ENCODE data around the gene IFNA14.

DNA sequence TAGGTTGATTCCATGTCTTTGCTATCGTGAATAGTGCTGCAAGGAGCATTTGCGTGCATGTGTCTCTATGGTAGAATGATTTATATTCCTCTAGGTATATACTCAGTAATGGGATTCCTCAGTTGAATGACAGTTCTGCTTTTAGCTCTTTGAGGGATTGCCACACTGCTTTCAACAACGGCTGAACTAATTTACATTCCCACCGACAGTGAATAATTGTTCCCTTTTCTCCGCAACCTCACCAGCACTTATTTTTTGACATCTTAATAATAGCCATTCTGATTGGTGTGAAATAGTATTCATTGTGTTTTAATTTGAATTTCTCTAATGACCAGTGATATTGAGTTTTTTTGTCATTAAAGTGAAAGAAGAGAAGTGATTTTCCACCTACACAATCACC is 46.9 kb upstream of the IFNA14 start:
- TF ChIP-seq, protein P1, sequence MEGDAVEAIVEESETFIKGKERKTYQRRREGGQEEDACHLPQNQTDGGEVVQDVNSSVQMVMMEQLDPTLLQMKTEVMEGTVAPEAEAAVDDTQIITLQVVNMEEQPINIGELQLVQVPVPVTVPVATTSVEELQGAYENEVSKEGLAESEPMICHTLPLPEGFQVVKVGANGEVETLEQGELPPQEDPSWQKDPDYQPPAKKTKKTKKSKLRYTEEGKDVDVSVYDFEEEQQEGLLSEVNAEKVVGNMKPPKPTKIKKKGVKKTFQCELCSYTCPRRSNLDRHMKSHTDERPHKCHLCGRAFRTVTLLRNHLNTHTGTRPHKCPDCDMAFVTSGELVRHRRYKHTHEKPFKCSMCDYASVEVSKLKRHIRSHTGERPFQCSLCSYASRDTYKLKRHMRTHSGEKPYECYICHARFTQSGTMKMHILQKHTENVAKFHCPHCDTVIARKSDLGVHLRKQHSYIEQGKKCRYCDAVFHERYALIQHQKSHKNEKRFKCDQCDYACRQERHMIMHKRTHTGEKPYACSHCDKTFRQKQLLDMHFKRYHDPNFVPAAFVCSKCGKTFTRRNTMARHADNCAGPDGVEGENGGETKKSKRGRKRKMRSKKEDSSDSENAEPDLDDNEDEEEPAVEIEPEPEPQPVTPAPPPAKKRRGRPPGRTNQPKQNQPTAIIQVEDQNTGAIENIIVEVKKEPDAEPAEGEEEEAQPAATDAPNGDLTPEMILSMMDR (IDR thresholded peaks at IDR 0.05): no peak
- no peak for TF ChIP-seq POLR2A (IDR thresholded peaks at IDR 0.05)

Data from upper lobe of left lung (tissue), 4 donors.